Adrenal gland (tissue), 12 donors: ENCODE data around the gene VSTM2L. TPM values are rescaled to one million over a fixed set of nuclear protein-coding genes. Genes with fewer than 3 reads are reported as not detected.

Experiments
- DNase-seq, 7 donors: peaks; one replicate each; pipeline ENCODE4 v3.0.0-alpha.2; 2019 to 2020
- H3K27ac ChIP-seq, 5 donors: fragments of 200-600 bp; sonication (generic) in 4 of 5; 1 replicate in 3 of 5; 2 replicates in 2 of 5; pipeline versions ENCODE4 v1.5.1 to v1.8.0; 2016 to 2020; ENCODE audit warnings: mild to moderate bottlenecking in 1 of 5
- H3K27me3 ChIP-seq: fragments of 200-600 bp; 2 replicates; pipeline ENCODE4 v1.8.0; 2021
- H3K36me3 ChIP-seq, 2 donors: fragments of 200-600 bp; replicated peaks in 1 of 2; 1 replicate in 1 of 2; 2 replicates in 1 of 2; pipeline versions ENCODE4 v1.5.1 to v1.8.0; 2018 to 2022
- H3K4me1 ChIP-seq, 2 donors: fragments of 200-600 bp; replicated peaks in 1 of 2; 1 replicate in 1 of 2; 2 replicates in 1 of 2; pipeline versions ENCODE4 v1.5.1 to v1.8.0; 2018 to 2021
- H3K4me3 ChIP-seq, 4 donors: fragments of 200-600 bp; sonication (generic) in 3 of 4; one replicate each; pipeline ENCODE4 v1.5.1; 2016 to 2018
- H3K9me3 ChIP-seq, 3 donors: fragments of 200-600 bp; sonication (generic) in 1 of 3; replicated peaks in 1 of 3; 1 replicate in 2 of 3; 2 replicates in 1 of 3; pipeline versions ENCODE4 v1.5.1 to v1.8.0; 2016 to 2021
- CTCF ChIP-seq, 6 experiments: fragments of 450-650 bp in 4 of 6; fragments of 200-600 bp in 2 of 6; sonication (generic) in 1 of 6; IDR thresholded peaks; 1 replicate in 5 of 6; 2 replicates in 1 of 6; pipeline versions ENCODE4 v1.5.1 to v1.8.0; 2016 to 2021; ENCODE audit warnings: antibody characterized with exemption in 6 of 6, mild to moderate bottlenecking in 2 of 6, moderate library complexity in 1 of 6
- POLR2A ChIP-seq, 2 donors: fragments of 450-650 bp; IDR thresholded peaks; one replicate each; pipeline ENCODE4 v1.6.1; 2017; ENCODE audit warnings: antibody characterized with exemption in 2 of 2, mild to moderate bottlenecking in 2 of 2, moderate library complexity in 1 of 2
- WGBS, 4 donors: extraction: QIAGEN DNeasy Blood & Tissue Kit in 2 of 4; methylation state at CpG; one replicate each; pipeline versions ENCODE4 v1.1.5 to v1.1.7; 2013 to 2017; 5-methylcytosine and 5-hydroxymethylcytosine counted together
- intact Hi-C, 2 donors: fragments of 100-400 bp; cut with DNase I; formaldehyde crosslinking; loops; one replicate each; pipeline versions ENCODE4 v1.14.1 to v1.15.0; 2022 to 2023
- polyA plus RNA-seq, 3 donors: library from polyadenylated mRNA; stranded (reverse); fragments of 200-250 nt in 2 of 3; fragments of 350-450 nt in 1 of 3; fragmentation: Illumina TruSeq in 1 of 3; extraction: RNeasy Lipid Tissue Mini Kit (QIAGEN cat#74804) in 1 of 3; gene quantifications; one replicate each; pipeline ENCODE4 v1.2.3, GENCODE V29; 2013 to 2014
- total RNA-seq, 9 donors: library from RNA; depleted of rRNA in 4 of 9; stranded (reverse); fragments of >200 nt in 4 of 9; fragments of 120-200 nt in 1 of 9; fragmentation: NEBNext Ultra II Directional in 1 of 9; extraction: Animal tissue kit (Norgen Biotek cat#: 25700) in 1 of 9; gene quantifications; one replicate each; pipeline versions ENCODE4 v1.1.0 to v1.2.4, GENCODE V29; 2013 to 2023
- donor health status: healthy with polysubstance abuse.
- donor health status: Bipolar disorder and iron deficiency.
- donor health status: DM: yes; HTN: yes; CAD: no.
- donor health status: DM: no; HTN: no; CAD: no.
- donor health status: DM: no; HTN: no; CAD: no.
- donor health status: DM: yes; HTN: yes; CAD: no.

VSTM2L gene
- total and polyA plus RNA-seq, 12 donors = 0.36 to 21.8 (median 7.4) TPM

GRCh38 chr20:37979021-37979985 lies 76.4 kb downstream of the VSTM2L start:
- intact Hi-C loops = no loop called here
- no peak overlapping the region for H3K4me3 ChIP-seq
- 82 to 84% (median 83%) methylated on average over 16 of the region's 16 CpGs for WGBS, 4 donors
- H3K36me3 ChIP-seq = peaks cover 0 to 6% of the 10 kb centered on the region in 2 donors
- no peaks in the 10 kb centered on the region for H3K9me3 ChIP-seq
- H3K27ac ChIP-seq = no peak overlapping the region
- peaks cover 0 to 6% of the 10 kb centered on the region in 2 donors for H3K4me1 ChIP-seq
- peak in 1 of 7 donors; percentile 10 for DNase-seq
- no peaks in the 10 kb centered on the region for H3K27me3 ChIP-seq
- TF ChIP-seq CTCF (IDR thresholded peaks at IDR 0.05) = no peak
- TF ChIP-seq POLR2A (IDR thresholded peaks at IDR 0.05) = no peak

- TF ChIP-seq CTCF (IDR thresholded peaks at IDR 0.05) (no peak), POLR2A (IDR thresholded peaks at IDR 0.05) (no peak)
- Histone ChIP-seq H3K36me3 (peaks cover 0 to 6% of the 10 kb centered on the region in 2 donors), H3K4me3 (no peak overlapping the region), H3K4me1 (peaks cover 0 to 10% of the 10 kb centered on the region in 2 donors), H3K27me3 (no peaks in the 10 kb centered on the region), H3K27ac (no peak overlapping the region), H3K9me3 (no peaks in the 10 kb centered on the region)
- WGBS, 4 donors = 84 to 92% (median 87%) methylated on average over 8 of the region's 8 CpGs
- DNase-seq = no peak
- intact Hi-C loops = no loop called here
These were observed 77.5 kb downstream of the VSTM2L start for GRCh38 chr20:37980383-37980782.

GRCh38 chr20:37980876-37981275 lies 77.9 kb downstream of the VSTM2L start:
- TF ChIP-seq POLR2A (IDR thresholded peaks at IDR 0.05) (no peak), CTCF (IDR thresholded peaks at IDR 0.05) (no peak)
- no peak for DNase-seq
- intact Hi-C loops = no loop called here
- peaks cover 0 to 11% of the 10 kb centered on the region in 2 donors for H3K4me1 ChIP-seq
- no peaks in the 10 kb centered on the region for H3K27me3 ChIP-seq
- 91 to 94% (median 93%) methylated on average over 6 of the region's 6 CpGs for WGBS, 4 donors
- H3K36me3 ChIP-seq = peaks cover 0 to 6% of the 10 kb centered on the region in 2 donors
- H3K4me3 ChIP-seq = no peak overlapping the region
- H3K9me3 ChIP-seq = no peaks in the 10 kb centered on the region
- H3K27ac ChIP-seq = no peak overlapping the region

GRCh38 chr20:37981568-37981967 lies 78.6 kb downstream of the VSTM2L start:
- intact Hi-C loops = no loop called here
- TF ChIP-seq POLR2A (IDR thresholded peaks at IDR 0.05) (no peak), CTCF (IDR thresholded peaks at IDR 0.05) (no peak)
- no peaks in the 10 kb centered on the region for H3K9me3 ChIP-seq
- DNase-seq = no peak
- WGBS, 4 donors = 95 to 98% (median 97%) methylated on average over 8 of the region's 8 CpGs
- no peak overlapping the region for H3K27ac ChIP-seq
- no peak overlapping the region for H3K4me3 ChIP-seq
- H3K36me3 ChIP-seq = peaks cover 0 to 6% of the 10 kb centered on the region in 2 donors
- no peaks in the 10 kb centered on the region for H3K27me3 ChIP-seq
- H3K4me1 ChIP-seq = peaks cover 0 to 15% of the 10 kb centered on the region in 2 donors
